Esophagus mucosa (tissue), 1 donor: ENCODE measurements around the gene MFGE8. TPM values are rescaled to one million over a fixed set of nuclear protein-coding genes. Genes with fewer than 3 reads are reported as not detected.

Experiments
- ATAC-seq: fragments of 200-7000 bp; cut with Tn5 transposase; one replicate; pipeline ENCODE4 v1.9.1; 2020
- total RNA-seq: library from RNA; stranded (reverse); gene quantifications from one replicate; pipeline ENCODE4 v1.2.4, GENCODE V29; 2023
- donor health status: DM: yes; HTN: yes; CAD: no.

The MFGE8 gene
- total RNA-seq, 1 donor from 2014 or later, result 43.8 TPM

- no peak for ATAC-seq
Observed at GRCh38 chr15:88872106-88872505, 41.1 kb downstream of the MFGE8 start.

- ATAC-seq, result no peak
Observed at GRCh38 chr15:88871313-88871712, 41.9 kb downstream of the MFGE8 start.

GRCh38 chr15:88866295-88866881 is 46.8 kb downstream of the MFGE8 start:
- ATAC-seq, result no peak

GRCh38 chr15:88865498-88866099 is 47.6 kb downstream of the MFGE8 start:
- ATAC-seq, result no peak

GRCh38 chr15:88864861-88865497 is 48.2 kb downstream of the MFGE8 start:
- ATAC-seq, result no peak

- no peak for ATAC-seq
Observed at GRCh38 chr15:88863412-88863811, 49.8 kb downstream of the MFGE8 start.

GRCh38 chr15:88860212-88860611 is 53.0 kb downstream of the MFGE8 start:
- no peak for ATAC-seq

- no peak for ATAC-seq
Observed at GRCh38 chr15:88859550-88859949, 53.6 kb downstream of the MFGE8 start.

GRCh38 chr15:88858934-88859333 is 54.2 kb downstream of the MFGE8 start:
- ATAC-seq, result no peak

GRCh38 chr15:88852476-88852875 is 60.7 kb downstream of the MFGE8 start:
- no peak for ATAC-seq

GRCh38 chr15:88849376-88850072 is 63.7 kb downstream of the MFGE8 start:
- ATAC-seq, result no peak

Other genes with a start within 250 kb of the MFGE8 start
- gene ACAN, start 109.9 kb downstream of the MFGE8 start, total RNA-seq, result 0.04 TPM
- gene HAPLN3, start 17.8 kb downstream of the MFGE8 start, total RNA-seq, result 5.6 TPM
- gene ABHD2, start 175.1 kb upstream of the MFGE8 start, total RNA-seq, result 49.1 TPM